ENCODE measurements around the gene ETV3. TPM values are rescaled to one million over a fixed set of nuclear protein-coding genes. Genes with fewer than 3 reads are reported as not detected.
A peak's percentile ranks its signal among the peaks of the same experiment; 100 is the strongest.
"Not testable (repeated sequence)": the region's sequence is repeated elsewhere in the genome, so short reads cannot be mapped to it uniquely, and the experiment has no call there.

Gene ETV3
- total RNA-seq, 2 donors from 2014 or later = 26.9 to 40.6 TPM

GRCh38 chr1:157173900-157174410 is 35.8 kb upstream of the ETV3 start:
- H3K9me3 Mint-ChIP-seq = no peaks in the 10 kb centered on the region
- 92 to 100% methylated on average over 3 to 8 of the region's 8 CpGs for WGBS, 2 experiments (ENCODE audit: insufficient coverage in 1 of 2, insufficient read length in 1 of 2)
- TF ChIP-seq CTCF (conservative IDR thresholded peaks at IDR 0.05) = no peak

GRCh38 chr1:157173241-157173640 is 35.0 kb upstream of the ETV3 start:
- not testable (repeated sequence) for H3K9me3 Mint-ChIP-seq; H3K4me1 ChIP-seq (ENCODE audit: control insufficient read depth, insufficient read depth, low read length); H3K9me3 ChIP-seq (ENCODE audit: control insufficient read depth, low read length); H3K27me3 ChIP-seq (ENCODE audit: control insufficient read depth, insufficient read depth, low read length, poor library complexity, severe bottlenecking); DNase-seq; H3K4me3 ChIP-seq (ENCODE audit: low read length); H3K27me3 Mint-ChIP-seq (ENCODE audit: insufficient read depth); H3K27ac Mint-ChIP-seq; H3K4me3 Mint-ChIP-seq; H3K4me1 Mint-ChIP-seq; H3K36me3 Mint-ChIP-seq (ENCODE audit: low read depth); H3K27ac ChIP-seq (ENCODE audit: low read depth, low read length); H3K36me3 ChIP-seq (ENCODE audit: control insufficient read depth, insufficient read depth, low read length); H3K9ac ChIP-seq (ENCODE audit: extremely low read depth, low read length, poor library complexity, severe bottlenecking)
- 90% methylated on average over 2 of the region's 2 CpGs; no CpG with 5 or more reads in 1 of the 2 experiments for WGBS, 2 experiments (ENCODE audit: insufficient coverage in 1 of 2, insufficient read length in 1 of 2)

More at GRCh38 chr1:157173900-157174410, 35.8 kb upstream of the ETV3 start:
- no peak for DNase-seq
- H3K9me3 ChIP-seq (ENCODE audit: control insufficient read depth, low read length) = no peaks in the 10 kb centered on the region
- no peak overlapping the region for H3K9ac ChIP-seq (ENCODE audit: extremely low read depth, low read length, poor library complexity, severe bottlenecking)
- H3K27me3 ChIP-seq (ENCODE audit: control insufficient read depth, insufficient read depth, low read length, poor library complexity, severe bottlenecking) = no peaks in the 10 kb centered on the region
- H3K27ac ChIP-seq (ENCODE audit: low read depth, low read length) = no peak overlapping the region
- no peaks in the 10 kb centered on the region for H3K4me1 ChIP-seq (ENCODE audit: control insufficient read depth, insufficient read depth, low read length)
- Mint-ChIP-seq H3K27ac (no peak overlapping the region), H3K4me3 (no peak overlapping the region), H3K4me1 (peaks cover 13% of the 10 kb centered on the region), H3K36me3 (ENCODE audit: low read depth) (no peaks in the 10 kb centered on the region), H3K27me3 (ENCODE audit: insufficient read depth) (peaks cover 4% of the 10 kb centered on the region)
- no peak overlapping the region for H3K4me3 ChIP-seq (ENCODE audit: low read length)
- H3K36me3 ChIP-seq (ENCODE audit: control insufficient read depth, insufficient read depth, low read length) = no peaks in the 10 kb centered on the region

- WGBS, 2 experiments (ENCODE audit: insufficient coverage in 1 of 2, insufficient read length in 1 of 2) = 90 to 100% methylated on average over 1 to 2 of the region's 2 CpGs
- not testable (repeated sequence) for H3K27me3 ChIP-seq (ENCODE audit: control insufficient read depth, insufficient read depth, low read length, poor library complexity, severe bottlenecking); H3K9ac ChIP-seq (ENCODE audit: extremely low read depth, low read length, poor library complexity, severe bottlenecking); H3K36me3 Mint-ChIP-seq (ENCODE audit: low read depth); H3K4me1 ChIP-seq (ENCODE audit: control insufficient read depth, insufficient read depth, low read length); H3K4me3 Mint-ChIP-seq; H3K36me3 ChIP-seq (ENCODE audit: control insufficient read depth, insufficient read depth, low read length); H3K9me3 ChIP-seq (ENCODE audit: control insufficient read depth, low read length); H3K4me1 Mint-ChIP-seq; H3K9me3 Mint-ChIP-seq; H3K27ac ChIP-seq (ENCODE audit: low read depth, low read length); H3K27ac Mint-ChIP-seq; H3K4me3 ChIP-seq (ENCODE audit: low read length); DNase-seq; H3K27me3 Mint-ChIP-seq (ENCODE audit: insufficient read depth)
Measured at GRCh38 chr1:157172591-157172990, 34.4 kb upstream of the ETV3 start.

- peak; percentile 64 for TF ChIP-seq CTCF (conservative IDR thresholded peaks at IDR 0.05)
- H3K9me3 ChIP-seq (ENCODE audit: control insufficient read depth, low read length); H3K36me3 Mint-ChIP-seq (ENCODE audit: low read depth); H3K27me3 ChIP-seq (ENCODE audit: control insufficient read depth, insufficient read depth, low read length, poor library complexity, severe bottlenecking); H3K27ac ChIP-seq (ENCODE audit: low read depth, low read length); H3K9me3 Mint-ChIP-seq; H3K4me1 Mint-ChIP-seq; H3K36me3 ChIP-seq (ENCODE audit: control insufficient read depth, insufficient read depth, low read length); H3K9ac ChIP-seq (ENCODE audit: extremely low read depth, low read length, poor library complexity, severe bottlenecking); H3K27me3 Mint-ChIP-seq (ENCODE audit: insufficient read depth); H3K4me3 Mint-ChIP-seq; H3K4me3 ChIP-seq (ENCODE audit: low read length); H3K27ac Mint-ChIP-seq; H3K4me1 ChIP-seq (ENCODE audit: control insufficient read depth, insufficient read depth, low read length): not testable (repeated sequence)
- DNase-seq = peak; percentile 80
- 38 to 67% methylated on average over 1 to 2 of the region's 8 CpGs for WGBS, 2 experiments (ENCODE audit: insufficient coverage in 1 of 2, insufficient read length in 1 of 2)
Measured at GRCh38 chr1:157171903-157172503, 33.8 kb upstream of the ETV3 start.
